ENCODE data around the gene TSHZ2.

- no peak for TF ChIP-seq EZH2 (IDR thresholded peaks at IDR 0.05; ENCODE audit: borderline replicate concordance, low read length)
- TF ChIP-seq, protein P1, sequence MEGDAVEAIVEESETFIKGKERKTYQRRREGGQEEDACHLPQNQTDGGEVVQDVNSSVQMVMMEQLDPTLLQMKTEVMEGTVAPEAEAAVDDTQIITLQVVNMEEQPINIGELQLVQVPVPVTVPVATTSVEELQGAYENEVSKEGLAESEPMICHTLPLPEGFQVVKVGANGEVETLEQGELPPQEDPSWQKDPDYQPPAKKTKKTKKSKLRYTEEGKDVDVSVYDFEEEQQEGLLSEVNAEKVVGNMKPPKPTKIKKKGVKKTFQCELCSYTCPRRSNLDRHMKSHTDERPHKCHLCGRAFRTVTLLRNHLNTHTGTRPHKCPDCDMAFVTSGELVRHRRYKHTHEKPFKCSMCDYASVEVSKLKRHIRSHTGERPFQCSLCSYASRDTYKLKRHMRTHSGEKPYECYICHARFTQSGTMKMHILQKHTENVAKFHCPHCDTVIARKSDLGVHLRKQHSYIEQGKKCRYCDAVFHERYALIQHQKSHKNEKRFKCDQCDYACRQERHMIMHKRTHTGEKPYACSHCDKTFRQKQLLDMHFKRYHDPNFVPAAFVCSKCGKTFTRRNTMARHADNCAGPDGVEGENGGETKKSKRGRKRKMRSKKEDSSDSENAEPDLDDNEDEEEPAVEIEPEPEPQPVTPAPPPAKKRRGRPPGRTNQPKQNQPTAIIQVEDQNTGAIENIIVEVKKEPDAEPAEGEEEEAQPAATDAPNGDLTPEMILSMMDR (IDR thresholded peaks at IDR 0.05; ENCODE audit: low read length): no peak
Observed at GRCh38 chr20:53027089-53027488, 54.9 kb downstream of the TSHZ2 start.

Measured in OCI-LY1 (cell line).